ENCODE results near the gene DCANP1.

DCANP1 gene

GRCh38 chr5:135423146-135423845 lies 23.9 kb downstream of the DCANP1 start:
- DNase-seq (ENCODE audit: low spot score) = no peak

DNA sequence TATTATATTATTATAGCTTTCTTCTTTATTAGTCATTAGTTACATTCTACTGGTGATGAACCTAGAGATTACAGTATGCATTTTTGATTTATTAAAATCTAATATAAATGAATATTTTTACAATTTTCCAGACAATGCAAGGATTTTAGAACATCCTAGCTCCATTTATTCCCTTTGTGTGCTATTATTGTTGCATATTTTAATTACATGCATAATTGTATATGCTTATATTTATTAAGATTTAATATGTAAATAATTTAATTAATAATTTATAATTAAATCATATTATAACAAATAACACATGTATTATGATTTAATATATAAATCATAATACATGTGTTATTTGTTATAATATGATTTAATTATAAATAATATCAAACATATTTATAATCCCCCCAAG lies 24.7 kb downstream of the DCANP1 start:
- DNase-seq (ENCODE audit: low spot score) = no peak

GRCh38 chr5:135417083-135417482 lies 30.1 kb downstream of the DCANP1 start:
- DNase-seq (ENCODE audit: low spot score) = no peak

DNA sequence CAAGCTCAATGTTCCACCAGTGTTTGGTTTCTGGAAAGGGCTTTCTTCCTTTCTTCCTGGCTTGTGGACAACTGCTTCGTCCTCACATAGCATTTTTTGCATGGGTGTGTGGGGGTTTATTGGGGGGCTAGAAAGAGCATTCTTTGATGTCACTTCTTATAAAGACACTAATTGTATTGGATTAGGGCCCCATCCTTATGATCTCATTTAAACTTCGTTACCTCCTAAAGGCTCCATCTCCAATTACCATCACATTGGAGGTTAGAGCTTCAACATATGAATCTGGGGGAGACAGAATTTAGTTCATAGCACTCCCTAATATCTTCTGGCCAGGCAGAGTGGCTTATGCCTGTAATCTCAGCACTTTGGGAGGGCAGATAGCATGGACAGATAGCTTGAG lies 42.1 kb downstream of the DCANP1 start:
- DNase-seq (ENCODE audit: low spot score) = no peak

- no peak for DNase-seq (ENCODE audit: low spot score)
Observed at GRCh38 chr5:135402031-135402430, 45.1 kb downstream of the DCANP1 start.

DNA sequence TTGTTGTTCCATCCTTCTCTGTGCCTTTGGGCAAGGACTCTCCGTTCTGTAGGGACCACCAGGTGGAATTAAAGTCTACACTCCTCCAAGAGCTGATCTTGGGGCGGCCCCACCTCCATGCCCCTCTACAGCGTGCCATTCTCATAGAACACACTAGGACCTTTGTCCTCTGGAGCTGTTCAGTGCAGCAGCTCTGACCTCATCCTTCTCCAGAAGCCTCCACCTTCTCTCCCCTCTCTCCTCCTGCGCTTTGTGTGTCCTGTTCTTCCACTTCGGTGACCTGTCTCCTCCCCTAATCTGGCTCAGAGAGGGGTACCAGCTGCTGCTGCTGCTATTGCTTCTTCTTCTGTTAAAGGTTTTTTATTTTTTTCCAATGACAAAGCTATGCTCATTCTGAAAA lies 46.3 kb downstream of the DCANP1 start:
- no peak for DNase-seq (ENCODE audit: low spot score)

DNA sequence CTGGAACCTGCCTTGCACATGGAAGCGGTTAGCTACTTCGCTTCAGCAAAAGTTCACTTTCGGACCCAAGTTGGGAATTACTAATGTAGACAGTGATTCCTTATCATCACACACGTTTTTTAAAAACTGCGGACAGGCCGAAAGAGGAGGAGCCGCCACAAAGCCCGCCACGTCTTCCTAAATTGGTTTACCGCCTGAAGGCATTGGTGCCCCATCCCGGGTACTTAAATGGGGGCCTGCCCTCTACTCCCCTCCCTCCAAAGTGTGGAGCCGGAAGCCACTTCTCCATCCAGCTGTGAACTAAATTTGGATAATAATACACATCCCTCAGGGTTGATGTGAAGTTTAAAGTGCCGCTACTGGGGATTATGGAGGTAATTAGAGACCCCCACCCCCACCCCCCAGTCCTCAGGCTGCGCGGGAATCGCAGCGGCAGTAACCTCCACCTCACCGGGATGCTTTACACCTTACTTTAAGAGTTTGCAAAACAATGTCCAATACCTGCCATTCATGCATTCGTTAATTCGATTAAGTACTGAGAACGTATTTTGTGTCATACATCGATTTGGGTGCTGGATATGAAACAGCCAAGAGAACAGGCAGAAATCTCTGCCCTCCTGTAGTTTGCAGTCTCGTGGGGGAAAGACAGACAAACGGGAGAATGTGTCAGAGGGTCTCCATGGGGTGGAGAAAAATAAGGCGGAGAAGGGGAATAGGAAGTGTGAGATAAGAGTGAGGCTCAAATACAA lies 47.2 kb downstream of the DCANP1 start:
- DNase-seq (ENCODE audit: low spot score) = no peak

GRCh38 chr5:135398855-135399793 lies 48.0 kb downstream of the DCANP1 start, which contains the start of gene MACROH2A1:
Gene MACROH2A1 (minus strand): TSS chr5:135399231. CDS start chr5:135389093, 10,138 bp downstream.
- DNase-seq (ENCODE audit: low spot score) = peak; percentile 30

DNA sequence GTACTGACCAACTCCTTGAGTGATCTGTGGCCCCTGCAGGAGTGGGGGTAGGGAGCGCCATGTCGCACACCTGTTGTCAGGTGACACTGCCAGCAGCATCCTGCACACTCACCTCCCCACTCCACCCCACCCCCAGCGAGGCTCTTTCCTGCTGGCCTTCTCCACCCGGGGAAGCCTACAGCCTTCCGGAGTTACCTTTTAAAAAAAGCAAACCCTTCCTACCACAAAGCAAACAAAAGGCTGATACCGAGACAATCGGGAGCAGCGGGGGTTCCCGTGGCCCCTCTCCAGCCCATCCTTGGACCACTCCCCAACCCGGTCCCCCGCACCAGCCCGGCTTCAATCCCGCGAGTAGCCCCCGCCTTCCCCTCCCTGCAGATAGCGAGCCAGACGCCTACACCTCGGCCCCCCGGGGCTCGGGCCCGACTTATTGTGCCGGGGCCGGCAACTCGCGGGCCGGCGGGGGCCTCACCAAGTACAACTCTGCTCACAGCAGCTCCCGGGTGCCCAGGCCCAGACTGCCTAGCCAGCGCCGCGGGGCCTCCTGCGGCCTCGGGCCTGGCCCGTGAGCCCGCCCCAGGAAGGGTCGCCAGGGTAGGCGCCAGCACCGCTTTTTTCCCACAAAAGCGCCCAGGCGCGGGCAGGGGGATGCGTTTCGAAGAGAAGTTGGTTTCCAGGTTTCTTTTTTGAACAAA lies 48.8 kb downstream of the DCANP1 start:
- DNase-seq (ENCODE audit: low spot score) = no peak

DNA sequence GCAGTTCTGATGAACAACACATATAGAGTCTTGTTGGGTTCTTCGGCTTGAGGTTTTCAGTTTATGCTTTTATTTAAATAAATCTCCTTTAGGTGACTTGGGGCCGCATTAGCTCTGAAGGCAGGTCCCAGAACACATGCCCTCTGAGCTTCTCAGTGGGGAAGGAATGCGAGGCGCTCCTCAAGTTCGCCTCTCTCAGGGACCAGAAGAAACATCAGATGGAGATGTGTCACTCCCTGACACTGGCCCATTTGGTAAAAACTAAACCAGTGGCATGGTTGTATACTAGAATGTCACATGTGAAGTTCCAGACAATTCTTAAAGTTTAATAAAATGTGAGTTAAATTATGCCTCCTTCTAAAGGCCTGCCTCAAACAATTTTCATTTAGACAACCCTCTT lies 50.1 kb downstream of the DCANP1 start:
- no peak for DNase-seq (ENCODE audit: low spot score)

- no peak for DNase-seq (ENCODE audit: low spot score)
Observed at GRCh38 chr5:135396459-135397055, 50.6 kb downstream of the DCANP1 start.

DNA sequence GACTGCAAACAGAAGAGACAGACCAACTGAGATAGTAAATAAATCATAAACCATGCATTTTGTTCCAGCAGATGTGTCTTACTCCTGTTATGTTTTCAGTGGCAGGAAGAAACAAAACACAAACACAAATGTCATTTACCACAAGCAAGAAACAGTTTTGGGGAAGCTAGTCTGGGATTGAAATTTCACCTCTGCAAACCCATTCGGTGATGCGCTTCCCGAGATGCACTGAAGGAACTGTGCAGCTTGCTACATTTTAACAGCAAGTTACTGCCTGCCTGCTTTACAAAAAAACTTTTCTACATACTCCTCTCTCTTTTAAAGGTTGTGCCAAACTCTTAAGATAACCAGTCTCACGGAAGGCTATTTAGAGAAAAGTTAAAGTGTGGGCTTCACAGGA lies 51.3 kb downstream of the DCANP1 start:
- no peak for DNase-seq (ENCODE audit: low spot score)

- no peak for DNase-seq (ENCODE audit: low spot score)
Observed at GRCh38 chr5:135395451-135395850, 51.7 kb downstream of the DCANP1 start.

Measured in COLO829 (cell line).